Measurements from ENCODE around the gene SND1.

The SND1 gene

DNA sequence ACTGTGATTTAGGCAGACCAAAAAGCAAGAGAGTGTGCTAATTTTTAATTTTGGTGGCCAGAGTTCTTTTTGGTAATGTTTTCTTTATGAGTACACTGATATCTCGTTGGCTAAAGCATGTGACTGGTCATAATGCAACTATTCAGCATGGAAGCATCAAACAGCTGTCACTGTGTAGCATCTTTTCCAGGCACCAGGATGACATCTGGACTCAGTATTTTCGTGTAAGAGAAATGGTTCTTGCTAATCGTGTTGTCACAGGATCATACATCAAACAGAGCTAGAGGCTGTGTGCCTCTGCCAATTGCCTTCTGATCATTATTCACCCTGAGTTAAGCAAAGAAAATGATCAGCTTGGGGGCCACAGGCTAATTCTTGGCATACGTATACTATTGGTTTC is 118.9 kb downstream of the SND1 start:
- peak; percentile 68 for DNase-seq

DNA sequence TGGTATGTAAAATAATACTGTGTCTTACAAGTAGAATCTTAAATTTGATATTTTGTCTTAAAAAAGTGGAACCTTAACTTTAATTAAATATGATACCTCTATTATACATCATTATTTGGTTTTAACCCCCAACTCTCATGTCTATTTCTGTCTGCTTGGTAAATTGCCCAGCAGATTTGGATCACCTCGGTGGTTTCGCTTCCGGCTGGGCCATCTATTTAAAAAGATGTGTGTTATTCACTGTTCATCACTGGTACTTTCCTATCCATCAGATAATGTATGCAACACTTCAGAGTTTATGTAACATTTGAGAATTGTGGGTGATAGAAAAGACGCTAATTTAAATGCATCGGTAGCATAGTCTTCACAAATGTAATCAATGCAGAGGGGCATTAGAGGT is 119.7 kb downstream of the SND1 start:
- DNase-seq, result no peak

DNA sequence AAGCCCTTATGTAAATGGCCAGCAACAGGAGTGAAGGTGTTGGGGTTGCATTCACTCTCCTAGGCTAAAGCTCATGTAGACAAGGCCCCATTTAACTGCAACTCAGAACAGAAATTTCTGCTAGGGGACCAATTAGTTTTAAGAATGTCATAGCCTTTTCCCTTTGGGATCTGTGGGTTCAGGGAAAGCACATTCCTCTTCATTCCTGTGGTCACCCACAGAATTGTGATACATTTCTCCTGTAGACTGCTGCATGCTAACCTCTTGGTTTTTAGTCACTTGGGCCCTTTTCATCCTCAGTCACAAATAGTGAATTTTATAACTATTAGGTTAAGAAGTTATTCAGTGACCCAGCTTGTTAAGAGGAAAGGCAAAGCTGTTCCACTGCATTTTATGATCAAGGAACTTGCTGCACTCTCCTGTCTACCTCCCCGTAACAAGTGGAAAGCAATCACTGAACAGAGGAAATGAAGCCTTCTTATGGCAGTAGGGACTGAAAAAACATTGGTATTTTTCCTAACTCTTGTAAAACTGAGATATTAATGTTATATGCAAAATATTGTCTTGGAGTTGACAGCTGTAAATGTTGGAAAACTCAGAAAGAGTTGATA is 124.9 kb downstream of the SND1 start:
- peak; percentile 92 for DNase-seq

DNA sequence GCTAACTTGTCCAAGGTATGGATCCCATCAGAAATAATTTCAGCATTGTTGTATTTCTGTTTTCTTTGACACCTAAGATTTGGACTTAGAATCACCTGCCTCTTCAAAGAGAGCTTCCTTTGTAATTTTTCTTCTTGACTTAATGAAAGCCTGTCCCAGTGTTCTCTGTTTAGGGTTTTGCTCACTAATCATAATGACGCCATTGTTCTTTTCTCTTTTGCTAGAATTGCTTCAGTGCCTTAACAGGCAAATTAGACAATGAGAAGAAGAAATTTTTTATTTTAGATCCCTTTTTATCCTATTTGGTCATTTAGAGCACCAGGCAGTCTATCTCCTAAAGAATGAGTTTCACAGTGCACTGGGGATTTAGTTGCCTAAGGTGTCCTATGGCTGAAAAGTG is 128.5 kb downstream of the SND1 start:
- no peak for DNase-seq

DNA sequence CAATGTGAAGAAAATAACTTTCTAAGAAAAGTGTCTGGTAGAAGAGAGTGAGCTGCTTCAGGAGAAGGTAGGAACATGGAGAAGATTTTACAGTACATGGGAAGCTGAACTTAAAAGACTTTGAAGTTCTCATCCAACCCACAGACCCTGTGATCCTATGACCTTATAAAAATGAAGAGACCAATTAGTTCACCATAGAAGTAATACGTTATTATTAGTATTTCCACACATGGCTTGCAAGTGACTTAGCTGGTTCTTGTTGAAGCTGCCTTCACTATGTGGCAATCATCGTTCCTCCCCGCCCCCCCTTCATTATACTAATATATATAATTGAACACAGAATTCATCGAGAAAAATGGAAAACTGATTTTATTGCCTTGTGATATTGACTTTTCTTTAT is 129.1 kb downstream of the SND1 start:
- no peak for DNase-seq

DNA sequence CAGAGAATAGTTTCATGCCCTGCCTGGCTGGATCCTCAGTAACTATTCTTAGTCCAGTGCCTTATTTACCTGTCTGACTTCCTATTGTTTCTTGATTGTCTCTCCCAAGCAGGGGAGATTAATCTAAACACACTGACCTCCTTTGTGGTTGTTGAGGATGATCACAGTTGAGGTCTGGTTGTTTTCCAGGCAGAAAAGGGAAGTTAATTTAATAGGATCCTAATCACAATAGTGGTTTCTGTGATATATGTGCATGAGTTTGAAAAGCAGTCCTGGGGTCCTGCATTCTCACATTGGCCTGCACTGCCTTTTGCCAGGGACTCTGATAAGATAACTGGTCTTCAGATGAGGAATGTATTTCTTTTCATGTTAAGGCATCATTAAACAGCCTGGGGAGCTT is 130.1 kb downstream of the SND1 start:
- DNase-seq, result no peak

DNA sequence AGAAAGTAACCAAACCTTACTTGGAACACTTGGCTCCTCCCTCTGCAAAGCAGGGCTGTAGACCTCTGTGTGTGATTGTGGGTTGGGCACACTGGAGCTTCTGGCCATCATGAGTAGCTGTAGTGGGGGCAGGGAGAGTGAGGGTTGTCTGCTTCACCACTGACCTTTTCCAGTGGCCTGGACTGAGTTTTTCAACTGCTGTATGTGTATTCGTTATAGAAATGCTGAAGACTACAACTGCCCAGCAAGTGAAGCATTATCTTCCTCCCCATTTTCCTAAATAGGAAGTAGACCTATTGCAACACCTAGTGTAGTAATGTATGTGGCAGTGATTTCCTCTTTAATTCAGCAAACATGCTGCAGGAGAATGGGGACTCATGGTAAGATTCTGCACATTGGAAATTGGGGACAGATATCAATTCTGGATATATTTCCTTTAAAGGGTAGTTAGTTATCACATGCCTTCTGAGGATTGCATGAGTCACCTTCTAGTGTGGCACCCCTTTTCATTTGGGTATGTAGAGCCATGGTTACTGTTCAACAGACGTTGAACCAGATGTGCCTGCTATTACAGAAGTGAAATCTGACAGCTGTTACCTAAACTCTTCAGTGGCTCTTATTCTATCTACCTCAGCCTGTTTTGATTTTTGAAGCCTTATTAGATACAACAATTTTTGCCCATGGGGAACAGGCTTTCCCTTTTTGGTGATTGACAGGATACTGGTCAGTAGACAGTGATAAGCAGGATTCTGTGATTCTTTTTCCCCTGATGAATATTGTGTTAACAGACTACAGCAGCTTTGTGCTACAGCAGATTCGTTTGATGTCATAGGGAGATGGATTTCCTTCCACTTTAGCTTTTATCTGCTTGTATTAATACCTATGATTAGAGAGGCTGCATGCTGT is 130.9 kb downstream of the SND1 start:
- DNase-seq, result no peak

DNA sequence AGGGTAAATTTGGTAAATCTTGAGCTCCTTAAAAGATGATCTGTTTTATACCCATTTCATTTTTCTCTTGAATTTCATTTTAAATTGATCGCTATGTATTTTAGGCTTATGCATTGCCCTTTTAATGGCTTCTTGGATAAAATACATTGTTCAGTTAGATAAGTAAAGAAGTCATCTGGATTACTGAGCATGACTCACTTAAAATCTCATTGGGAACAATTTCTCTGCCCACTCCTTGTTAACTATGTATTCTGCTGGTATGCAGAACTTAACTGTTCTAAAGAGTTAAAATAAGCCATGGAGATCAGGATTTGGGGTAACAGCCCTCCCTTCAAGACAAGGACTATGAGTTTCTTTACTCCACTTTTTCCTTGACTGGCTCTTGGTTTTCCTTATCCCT is 134.2 kb downstream of the SND1 start:
- peak; percentile 37 for DNase-seq

DNA sequence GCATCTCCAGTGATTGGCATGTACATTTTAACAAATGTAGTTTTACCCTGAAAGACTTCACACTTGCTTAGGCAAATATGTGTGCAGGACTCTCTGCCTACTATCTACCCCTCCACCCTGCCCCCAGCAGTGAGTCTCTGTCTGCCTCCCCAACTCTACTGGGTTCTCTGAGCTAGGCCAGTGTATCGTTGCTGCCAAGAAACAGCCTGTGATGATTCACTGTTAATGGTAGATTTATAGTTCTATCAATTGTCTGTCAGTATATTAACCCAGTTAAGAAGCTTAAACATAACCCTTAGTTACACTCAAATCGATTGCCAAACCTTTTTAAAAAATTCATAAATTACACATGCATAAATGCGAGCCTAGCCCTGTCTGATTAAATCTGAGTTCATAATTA is 137.0 kb downstream of the SND1 start:
- peak; percentile 33 for DNase-seq

DNA sequence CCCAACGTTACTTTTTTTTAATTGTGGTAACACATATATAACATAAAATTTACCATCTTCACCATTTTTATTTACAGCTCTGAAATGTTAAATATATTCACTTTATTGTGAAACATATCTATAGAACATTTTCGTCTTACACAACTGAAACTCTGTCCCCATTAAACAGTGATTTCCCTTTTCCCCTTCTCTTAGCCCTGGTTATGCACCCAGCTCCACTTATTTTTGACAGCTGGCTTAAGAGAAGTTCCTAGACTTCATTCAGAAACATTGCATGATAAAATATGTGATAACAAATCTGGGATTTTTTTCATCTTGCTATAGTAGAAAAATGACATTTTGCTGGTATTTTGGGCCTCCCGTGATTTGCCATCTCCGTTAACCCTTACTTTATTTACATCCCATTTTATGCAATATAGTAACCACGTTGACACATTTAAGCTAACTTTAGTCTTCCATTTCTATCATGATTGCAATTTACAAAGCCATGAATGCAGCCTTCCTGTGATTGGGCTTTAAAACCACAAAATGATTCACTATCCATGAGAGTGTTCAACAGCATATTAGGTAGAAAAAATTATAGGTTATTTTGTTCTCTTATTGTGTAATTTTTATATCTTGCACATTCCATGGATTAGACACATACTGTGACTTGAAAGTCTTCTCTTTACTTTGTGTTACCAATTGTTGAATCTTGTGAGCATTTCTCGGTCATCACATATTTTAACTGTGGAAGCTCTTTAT is 139.6 kb downstream of the SND1 start:
- DNase-seq, result peak; percentile 80

DNA sequence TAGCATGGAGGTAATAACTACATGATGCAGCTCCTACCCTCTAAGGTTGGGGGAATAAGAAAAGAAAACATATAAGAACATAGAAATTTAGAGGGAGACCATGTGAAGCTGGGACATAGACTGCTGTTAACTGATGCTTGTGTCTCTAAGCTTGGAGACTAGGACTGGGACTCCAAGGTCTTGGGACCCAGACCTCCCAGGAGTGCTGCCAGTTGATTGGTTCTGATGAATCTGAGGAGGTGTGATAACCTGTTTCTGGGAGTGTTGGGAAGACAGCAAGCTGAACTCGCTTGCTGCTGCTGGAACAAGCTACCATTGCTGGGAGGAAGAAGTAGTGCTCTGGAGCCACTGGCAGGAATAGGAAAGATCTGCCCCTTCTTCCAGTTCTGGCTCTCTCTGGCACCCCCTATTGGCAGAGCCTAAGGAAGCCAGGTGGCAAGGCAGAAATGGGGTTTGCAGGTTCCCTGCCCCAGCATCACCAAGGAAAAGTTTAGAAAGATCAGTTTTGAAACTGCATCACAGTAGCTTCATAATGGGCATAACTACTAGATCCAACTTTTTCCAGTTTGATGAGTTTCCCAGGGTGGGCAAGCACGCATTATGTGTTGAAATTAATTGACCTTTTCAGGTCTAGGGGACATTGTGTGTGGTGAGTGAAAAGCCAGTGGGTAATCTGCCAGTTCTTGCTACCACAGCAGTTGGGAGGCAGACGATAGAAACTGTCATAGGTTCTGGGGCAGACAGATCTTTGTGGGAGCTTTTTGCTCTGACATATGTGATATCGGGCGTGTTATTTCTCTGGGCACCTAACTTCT is 140.7 kb downstream of the SND1 start:
- no peak for DNase-seq

DNA sequence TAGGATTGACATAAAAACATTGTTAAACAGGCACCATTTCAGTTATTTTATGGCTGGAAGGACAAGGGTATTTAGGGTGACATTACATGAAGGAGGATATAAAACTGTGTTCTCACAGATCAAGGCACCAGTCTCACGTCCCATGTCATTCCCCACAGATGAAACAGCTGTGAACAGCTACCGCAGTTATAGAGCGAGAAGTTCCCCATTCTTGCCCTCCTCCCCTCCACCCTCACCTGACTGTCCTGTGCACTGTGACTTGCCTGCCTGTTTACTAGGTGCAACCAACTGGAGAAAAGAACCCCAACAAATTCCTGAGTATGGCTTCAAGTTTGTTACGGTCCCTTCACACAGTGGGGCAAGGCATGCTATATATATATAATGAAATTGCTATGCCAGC is 141.6 kb downstream of the SND1 start:
- DNase-seq, result no peak

DNA sequence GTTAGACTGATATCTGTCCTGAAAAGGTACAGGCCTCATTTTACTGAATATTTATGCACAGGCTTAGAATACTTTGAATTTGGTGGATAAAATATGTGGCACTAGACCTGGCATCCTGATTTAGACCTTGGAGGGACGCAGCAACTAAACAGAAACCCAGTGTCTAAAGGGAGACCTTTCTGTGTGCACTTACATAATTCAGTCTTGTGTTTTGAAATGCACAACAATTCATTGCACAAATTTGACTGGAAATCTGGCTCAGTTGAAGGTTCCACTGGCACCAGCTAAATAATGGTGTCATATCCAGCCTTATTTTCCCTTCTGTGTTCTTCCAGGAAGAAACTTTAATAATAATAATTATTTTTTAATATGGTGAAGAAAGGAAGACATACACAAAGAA is 142.1 kb downstream of the SND1 start:
- no peak for DNase-seq

DNA sequence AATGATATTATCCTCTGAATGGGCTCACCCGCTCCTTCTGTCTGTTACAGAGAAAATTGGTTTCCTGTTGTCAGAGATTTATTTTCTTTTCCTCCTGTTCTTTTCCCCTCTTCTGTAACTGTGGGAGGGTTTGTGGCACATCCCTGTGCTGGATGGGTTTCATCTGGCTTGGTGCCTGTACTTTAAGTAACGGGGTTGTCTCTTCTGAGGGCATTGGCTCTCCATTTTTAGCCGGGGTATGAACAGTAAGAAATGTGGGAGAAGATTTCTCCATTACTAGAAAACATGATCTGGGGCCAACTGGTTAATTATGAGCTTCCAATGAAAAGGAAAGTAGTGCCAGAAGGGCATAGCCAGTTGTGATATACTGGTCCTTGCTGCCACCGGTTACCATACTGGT is 142.6 kb downstream of the SND1 start:
- DNase-seq, result no peak

DNA sequence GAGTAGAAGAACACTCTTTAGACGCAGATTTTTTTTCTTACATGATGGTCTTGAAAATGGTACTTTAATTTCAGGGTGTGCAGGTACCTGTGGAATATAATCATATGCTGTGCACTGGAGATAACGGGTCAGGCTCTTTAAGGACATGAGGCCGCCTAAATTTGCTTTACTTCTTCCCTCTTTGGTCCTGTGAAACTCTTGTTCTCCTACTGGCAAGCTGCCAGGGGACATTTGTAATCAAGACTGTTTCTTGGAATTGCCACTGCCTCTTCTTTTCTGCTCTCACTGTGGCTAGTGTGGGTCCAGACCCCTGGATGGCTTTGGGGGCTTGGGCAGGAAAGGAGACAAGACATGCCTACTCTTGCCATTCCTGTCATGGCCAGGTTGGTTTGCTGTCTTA is 146.0 kb downstream of the SND1 start:
- no peak for DNase-seq

DNA sequence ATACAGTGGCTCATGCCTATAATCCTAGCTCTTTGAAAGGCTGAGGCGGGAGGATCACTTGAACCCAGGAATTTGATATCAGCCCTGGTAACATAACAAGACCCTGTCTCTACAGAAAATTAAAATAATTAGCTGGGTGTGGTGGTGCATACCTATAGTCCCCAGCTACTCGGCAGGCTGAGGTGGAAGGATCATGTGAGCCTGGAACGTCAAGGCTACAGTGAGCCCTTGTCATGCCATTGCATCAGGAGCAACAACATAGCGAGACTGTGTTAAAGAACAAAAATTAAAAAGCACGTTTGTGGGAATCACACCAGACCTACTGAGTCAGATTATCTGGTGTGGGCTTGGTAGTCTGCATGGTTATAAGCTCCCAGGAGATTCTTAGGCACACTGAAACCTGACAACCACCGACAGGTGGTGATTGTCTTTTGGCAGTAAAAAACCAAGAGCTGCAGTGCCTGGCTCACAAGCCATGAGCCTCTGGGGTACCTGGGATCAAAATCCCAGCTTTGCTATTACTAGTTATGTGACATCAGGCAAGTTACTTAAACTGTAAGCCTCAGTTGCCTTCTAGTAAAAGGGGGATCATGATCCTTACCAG is 146.9 kb downstream of the SND1 start:
- DNase-seq, result no peak

DNA sequence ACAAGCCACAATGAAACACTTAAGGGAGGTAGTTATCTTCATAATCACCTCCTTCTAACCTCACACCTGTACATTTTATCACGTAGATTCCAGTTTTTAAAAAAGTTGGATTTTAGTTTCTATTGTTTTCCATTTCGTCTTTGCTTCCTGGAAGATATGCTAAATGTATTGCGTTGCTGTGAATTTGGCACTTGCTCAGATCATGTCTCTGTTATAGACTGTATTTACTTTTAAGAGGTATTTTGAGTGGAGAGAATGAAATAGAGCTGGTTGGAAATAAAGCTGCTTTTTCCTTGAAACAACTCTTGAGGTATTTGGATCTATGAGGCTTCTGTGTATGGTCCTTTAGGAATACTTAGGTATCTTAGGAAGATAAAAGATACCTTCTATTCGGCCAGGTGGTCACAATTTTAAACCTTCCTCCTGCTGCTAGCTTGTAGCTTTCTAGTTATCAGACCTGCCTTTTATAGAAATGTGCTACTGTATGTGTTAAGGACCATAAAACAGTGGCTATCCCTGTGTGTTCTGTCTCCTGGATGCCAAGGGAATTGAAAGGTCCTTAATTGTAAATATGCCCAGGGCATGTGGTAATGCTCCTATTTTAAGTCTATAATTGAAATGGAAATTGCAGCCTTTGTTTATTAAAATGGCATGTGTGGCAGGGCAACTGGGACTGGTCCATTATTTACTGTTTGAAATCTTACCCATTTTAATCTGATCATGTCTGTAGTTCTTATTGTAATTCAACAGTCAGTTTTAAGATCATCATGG is 147.7 kb downstream of the SND1 start:
- no peak for DNase-seq

DNA sequence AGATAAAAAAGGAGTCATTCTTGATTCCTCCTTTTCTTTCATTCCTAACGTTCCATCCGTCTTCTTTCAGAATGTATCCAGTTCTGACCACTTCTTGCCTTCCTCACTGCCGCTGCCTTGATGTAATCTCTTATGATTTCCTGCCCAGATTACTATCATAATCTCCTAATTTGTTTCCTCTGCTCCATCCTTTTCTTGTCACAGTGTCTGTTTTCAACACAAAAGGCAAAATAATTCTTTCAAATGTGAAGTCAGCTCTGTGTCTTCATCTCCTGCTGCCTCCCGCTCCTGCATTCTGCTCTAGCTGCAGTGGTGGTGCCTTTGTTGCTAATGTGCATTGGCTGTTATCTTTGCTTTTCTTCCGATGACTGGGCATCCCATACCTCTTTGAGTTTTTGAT is 150.9 kb downstream of the SND1 start:
- DNase-seq, result no peak

DNA sequence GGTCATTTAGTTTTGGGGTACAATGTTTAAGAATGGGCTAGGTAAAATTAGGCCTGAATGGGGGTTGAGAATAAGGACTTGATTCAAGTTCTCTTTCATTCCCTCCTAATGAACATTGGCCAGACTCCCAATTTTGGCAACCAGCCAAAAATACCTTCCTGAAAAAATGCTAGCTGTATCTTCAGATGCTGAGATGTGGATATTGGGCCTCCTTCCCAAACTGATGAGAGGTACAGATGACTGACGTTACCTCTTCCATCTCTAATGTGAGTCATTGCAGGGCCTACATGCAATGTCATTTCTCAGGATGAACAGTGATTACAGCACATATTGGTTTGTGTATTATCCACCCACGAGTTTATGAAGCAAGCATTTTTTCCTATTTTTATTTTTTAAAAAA is 151.6 kb downstream of the SND1 start:
- DNase-seq, result peak; percentile 29

DNA sequence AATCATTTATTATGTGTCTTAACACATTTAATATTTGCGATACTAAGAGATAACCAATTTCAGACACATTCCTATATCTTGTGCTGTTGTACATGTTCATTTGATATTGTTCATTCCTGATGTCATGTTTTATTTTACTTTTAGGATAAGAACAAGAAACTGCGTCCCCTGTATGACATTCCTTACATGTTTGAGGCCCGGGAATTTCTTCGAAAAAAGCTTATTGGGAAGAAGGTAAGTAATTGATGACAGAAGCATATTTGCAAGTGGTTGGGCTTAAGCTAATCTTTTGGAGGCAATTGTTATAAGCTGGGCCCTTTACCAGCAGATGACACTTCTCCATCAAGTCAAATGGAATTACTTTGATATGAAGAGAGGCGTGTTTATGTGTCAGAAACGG is 155.3 kb downstream of the SND1 start:
- DNase-seq, result peak; percentile 49

DNA sequence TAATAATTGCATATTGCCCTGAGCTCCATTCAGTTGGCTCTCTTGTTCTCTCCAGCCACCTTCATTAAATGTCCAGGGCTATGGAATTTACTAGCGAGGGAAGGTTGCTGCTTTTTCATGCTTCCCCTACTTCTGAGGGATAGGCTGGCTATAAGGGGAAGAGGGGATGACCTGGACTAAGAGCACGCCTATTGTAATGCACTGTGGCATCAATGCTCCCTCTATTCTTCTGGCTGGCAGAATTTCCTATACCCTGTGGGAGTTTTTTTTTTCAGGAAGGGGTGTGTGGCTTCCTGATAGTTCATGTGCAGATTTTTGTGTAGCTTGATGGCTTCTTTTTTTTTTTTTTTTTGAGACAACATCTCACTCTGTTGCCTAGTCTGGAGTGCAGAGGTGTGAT is 155.8 kb downstream of the SND1 start:
- no peak for DNase-seq
